Body of pancreas (tissue), 4 donors: Measurements from ENCODE around the gene TSHZ3. TPM values are rescaled to one million over a fixed set of nuclear protein-coding genes. Genes with fewer than 3 reads are reported as not detected.

Source experiments
- ATAC-seq: fragments of 150-250 bp; one replicate; pipeline ENCODE4 v1.9.1; 2016
- DNase-seq, 4 donors: peaks; one replicate each; pipeline ENCODE4 v3.0.0-alpha.2; 2019
- H3K27ac ChIP-seq, 4 donors: fragments of 200-600 bp; sonication (generic); 1 replicate in 3 of 4; 2 replicates in 1 of 4; pipeline versions ENCODE4 v1.5.1 to v1.6.1; 2016 to 2019; ENCODE audit warnings: mild to moderate bottlenecking in 1 of 4, mixed read lengths in 1 of 4, moderate library complexity in 1 of 4
- H3K27me3 ChIP-seq, 2 donors: fragments of 200-600 bp; sonication (generic); one replicate each; pipeline ENCODE4 v1.6.0; 2016; ENCODE audit warnings: mild to moderate bottlenecking in 1 of 2
- H3K36me3 ChIP-seq, 2 donors: fragments of 200-600 bp; sonication (generic); replicated peaks in 1 of 2; 2 replicates each; pipeline ENCODE4 v1.5.1; 2016; ENCODE audit warnings: low read depth in 2 of 2; ENCODE audit not compliant: insufficient read depth in 1 of 2
- H3K4me1 ChIP-seq: fragments of 200-600 bp; sonication (generic); one replicate; pipeline ENCODE4 v1.6.0; 2016
- H3K4me3 ChIP-seq, 2 donors: fragments of 200-600 bp; sonication (generic); 1 replicate in 1 of 2; 2 replicates in 1 of 2; pipeline ENCODE4 v1.5.1; 2016 to 2019
- H3K9me3 ChIP-seq, 3 donors: fragments of 200-600 bp; sonication (generic); 1 replicate in 2 of 3; 2 replicates in 1 of 3; pipeline ENCODE4 v1.5.1; 2016
- CTCF ChIP-seq, 7 experiments: fragments of 450-650 bp in 4 of 7; fragments of 200-600 bp in 3 of 7; sonication (generic) in 3 of 7; IDR thresholded peaks; one replicate each; pipeline ENCODE4 v1.5.1; 2016 to 2019; ENCODE audit warnings: antibody characterized with exemption in 7 of 7
- POLR2A ChIP-seq, 3 donors: fragments of 450-650 bp; IDR thresholded peaks; one replicate each; pipeline ENCODE4 v1.6.1; 2016; ENCODE audit warnings: antibody characterized with exemption in 3 of 3, mild to moderate bottlenecking in 2 of 3
- WGBS, 2 donors: methylation state at CpG; one replicate each; pipeline ENCODE4 v1.1.5; 2017; 5-methylcytosine and 5-hydroxymethylcytosine counted together
- intact Hi-C: fragments of 100-400 bp; cut with DNase I; formaldehyde crosslinking; loops from one replicate; pipeline ENCODE4 v1.15.1; 2023
- total RNA-seq, 2 donors: library from RNA; depleted of rRNA; stranded (reverse); fragments of >200 nt; gene quantifications; one replicate each; pipeline ENCODE4 v1.1.0, GENCODE V29; 2016

TSHZ3 gene
- total RNA-seq, 2 donors from 2014 or later = 1.3 to 3.0 TPM

- TF ChIP-seq CTCF (IDR thresholded peaks at IDR 0.05) (no peak), POLR2A (IDR thresholded peaks at IDR 0.05) (no peak)
- DNase-seq = no peak
- no peak overlapping the region for H3K4me3 ChIP-seq
- no peaks in the 10 kb centered on the region for H3K9me3 ChIP-seq
- ATAC-seq = no peak
- H3K27me3 ChIP-seq = no peaks in the 10 kb centered on the region
- H3K36me3 ChIP-seq = no peaks in the 10 kb centered on the region
- no peaks in the 10 kb centered on the region for H3K4me1 ChIP-seq
- intact Hi-C loops = no loop called here
- WGBS, 2 donors = 36 to 37% methylated on average over 2 to 3 of the region's 3 CpGs
- H3K27ac ChIP-seq = no peak overlapping the region
These were observed 88.1 kb downstream of the TSHZ3 start for GRCh38 chr19:31261019-31261602.

- intact Hi-C loops = no loop called here
- H3K27ac ChIP-seq = no peak overlapping the region
- H3K36me3 ChIP-seq = no peaks in the 10 kb centered on the region
- TF ChIP-seq CTCF (IDR thresholded peaks at IDR 0.05) = no peak
- TF ChIP-seq POLR2A (IDR thresholded peaks at IDR 0.05) = no peak
- no peak overlapping the region for H3K4me3 ChIP-seq
- DNase-seq = no peak
- ATAC-seq = no peak
- WGBS, 2 donors = 78 to 84% methylated on average over 7 of the region's 7 CpGs
- H3K27me3 ChIP-seq = no peaks in the 10 kb centered on the region
- no peaks in the 10 kb centered on the region for H3K9me3 ChIP-seq
- H3K4me1 ChIP-seq = no peaks in the 10 kb centered on the region
These were observed 88.9 kb downstream of the TSHZ3 start for GRCh38 chr19:31260171-31260933.

GRCh38 chr19:31258211-31259052, 90.8 kb downstream of the TSHZ3 start:
- no peaks in the 10 kb centered on the region for H3K4me1 ChIP-seq
- no peaks in the 10 kb centered on the region for H3K27me3 ChIP-seq
- ATAC-seq (no peak), DNase-seq (no peak)
- H3K36me3 ChIP-seq = no peaks in the 10 kb centered on the region
- intact Hi-C loops = no loop called here
- 52 to 62% methylated on average over 11 to 15 of the region's 15 CpGs for WGBS, 2 donors
- no peak overlapping the region for H3K4me3 ChIP-seq
- H3K27ac ChIP-seq = no peak overlapping the region
- TF ChIP-seq POLR2A (IDR thresholded peaks at IDR 0.05) (no peak), CTCF (IDR thresholded peaks at IDR 0.05) (no peak)
- H3K9me3 ChIP-seq = no peaks in the 10 kb centered on the region

GRCh38 chr19:31257426-31258130, 91.7 kb downstream of the TSHZ3 start:
- ATAC-seq = no peak
- no peak for DNase-seq
- H3K9me3 ChIP-seq = no peaks in the 10 kb centered on the region
- TF ChIP-seq CTCF (IDR thresholded peaks at IDR 0.05) (no peak), POLR2A (IDR thresholded peaks at IDR 0.05) (no peak)
- H3K27ac ChIP-seq = no peak overlapping the region
- no peaks in the 10 kb centered on the region for H3K36me3 ChIP-seq
- no peaks in the 10 kb centered on the region for H3K27me3 ChIP-seq
- WGBS, 2 donors = 76 to 78% methylated on average over 9 to 11 of the region's 11 CpGs
- no peaks in the 10 kb centered on the region for H3K4me1 ChIP-seq
- H3K4me3 ChIP-seq = no peak overlapping the region
- intact Hi-C loops = no loop called here
